HepG2 (cell line): ENCODE results near the gene FAM168A. TPM values are rescaled to one million over a fixed set of nuclear protein-coding genes. Genes with fewer than 3 reads are reported as not detected.

ENCODE experiments used
- BRCA1 ChIP-seq: sonication (generic); formaldehyde crosslinking; IDR thresholded peaks from 2 replicates; pipeline ENCODE4 v1.4.0; 2020; ENCODE audit warnings: missing genetic modification reagents
- CEBPB ChIP-seq: IDR thresholded peaks from 2 replicates; pipeline ENCODE4 v1.6.1; 2011; ENCODE audit warnings: low read depth, low read length, improper control_type of control experiment, borderline replicate concordance
- HDAC2 ChIP-seq: sonication (generic); formaldehyde crosslinking; IDR thresholded peaks from 2 replicates; pipeline ENCODE4 v1.4.0; 2020; ENCODE audit warnings: missing genetic modification reagents
- HNF4G ChIP-seq, 2 experiments: sonication (generic) in 1 of 2; formaldehyde crosslinking in 1 of 2; IDR thresholded peaks; 2 replicates each; pipeline versions ENCODE4 v1.4.0 to v1.6.1; 2011 to 2020; ENCODE audit warnings: borderline replicate concordance in 2 of 2, low read depth in 2 of 2, mild to moderate bottlenecking in 2 of 2, low read length in 1 of 2, missing genetic modification reagents in 1 of 2, moderate library complexity in 1 of 2
- HOMEZ ChIP-seq: IDR thresholded peaks from 2 replicates; pipeline ENCODE4 v1.6.1; 2016; ENCODE audit warnings: low read depth
- MEIS1 ChIP-seq: sonication (generic); formaldehyde crosslinking; IDR thresholded peaks from 2 replicates; pipeline ENCODE4 v1.9.0; 2021; ENCODE audit warnings: mild to moderate bottlenecking, missing genetic modification reagents, moderate library complexity, borderline replicate concordance
- NRL ChIP-seq: sonication (generic); formaldehyde crosslinking; IDR thresholded peaks from 2 replicates; pipeline ENCODE4 v1.5.0; 2020; ENCODE audit warnings: missing genetic modification reagents, mild to moderate bottlenecking, moderate library complexity, borderline replicate concordance
- PPARG ChIP-seq: conservative IDR thresholded peaks from 2 replicates; pipeline ENCODE4 v1.6.1; 2016; ENCODE audit warnings: missing biosample characterization, missing genetic modification reagents
- SALL1 ChIP-seq: sonication (generic); formaldehyde crosslinking; IDR thresholded peaks from 2 replicates; pipeline ENCODE4 v1.8.0; 2022; ENCODE audit warnings: mild to moderate bottlenecking, missing genetic modification reagents
- THYN1 ChIP-seq: sonication (generic); formaldehyde crosslinking; IDR thresholded peaks from 2 replicates; pipeline ENCODE4 v1.8.1; 2023; ENCODE audit warnings: low read depth, mild to moderate bottlenecking, moderate library complexity, missing genetic modification reagents, borderline replicate concordance
- ZNF280D ChIP-seq: sonication (generic); formaldehyde crosslinking; IDR thresholded peaks from 2 replicates; pipeline ENCODE4 v1.5.1; 2020; ENCODE audit warnings: mild to moderate bottlenecking, missing genetic modification reagents
- ZNF331 ChIP-seq: sonication (generic); formaldehyde crosslinking; IDR thresholded peaks from 2 replicates; pipeline ENCODE4 v1.4.0; 2020; ENCODE audit warnings: missing genetic modification reagents
- ZNF34 ChIP-seq: sonication (generic); formaldehyde crosslinking; IDR thresholded peaks from 2 replicates; pipeline ENCODE4 v1.4.0; 2020; ENCODE audit warnings: mild to moderate bottlenecking, missing genetic modification reagents, borderline replicate concordance
- ZNF343 ChIP-seq: sonication (generic); formaldehyde crosslinking; IDR thresholded peaks from 2 replicates; pipeline ENCODE4 v1.4.0; 2020; ENCODE audit warnings: mild to moderate bottlenecking, missing genetic modification reagents
- ZNF549 ChIP-seq: sonication (generic); formaldehyde crosslinking; IDR thresholded peaks from 2 replicates; pipeline ENCODE4 v1.5.0; 2020; ENCODE audit warnings: missing genetic modification reagents
- ZNF570 ChIP-seq: sonication (generic); formaldehyde crosslinking; IDR thresholded peaks from 2 replicates; pipeline ENCODE4 v1.4.0; 2020; ENCODE audit warnings: mild to moderate bottlenecking, missing genetic modification reagents, borderline replicate concordance
- ZNF572 ChIP-seq: sonication (generic); formaldehyde crosslinking; IDR thresholded peaks from 2 replicates; pipeline ENCODE4 v1.5.1; 2020; ENCODE audit warnings: mild to moderate bottlenecking, missing genetic modification reagents
- ZNF619 ChIP-seq: sonication (generic); formaldehyde crosslinking; IDR thresholded peaks from 2 replicates; pipeline ENCODE4 v1.4.0; 2020; ENCODE audit warnings: mild to moderate bottlenecking, missing genetic modification reagents
- polyA plus RNA-seq, 8 experiments: library from polyadenylated mRNA; depleted of rRNA in 3 of 8; stranded (reverse) in 7 of 8; unstranded in 1 of 8; fragments of >200 nt; fragmentation: Illumina TruSeq in 4 of 8; extraction: Trizol in 4 of 8; gene quantifications; 2 replicates each; pipeline versions ENCODE4 v1.2.1 to v1.2.3, GENCODE V29; 2011 to 2016; ENCODE audit warnings: low read depth in 4 of 8, missing spikeins in 1 of 8, mixed read lengths in 1 of 8; ENCODE audit not compliant: insufficient read depth in 1 of 8
- total RNA-seq, 5 experiments: library from RNA; depleted of rRNA; stranded (reverse); fragments of >200 nt; fragmentation: Illumina TruSeq; extraction: Trizol; gene quantifications; 2 replicates each; pipeline ENCODE4 v1.2.3, GENCODE V29; 2016; ENCODE audit warnings: low read depth in 1 of 5
- TF ChIP-seq, protein P1 (sequence below): sonication (generic); formaldehyde crosslinking; IDR thresholded peaks from 2 replicates; pipeline ENCODE4 v1.9.0; 2021; ENCODE audit warnings: missing genetic modification reagents, borderline replicate concordance
- TF ChIP-seq, protein P2 (sequence below): sonication (generic); formaldehyde crosslinking; IDR thresholded peaks from 2 replicates; pipeline ENCODE4 v1.4.0; 2020; ENCODE audit warnings: missing genetic modification reagents

The FAM168A gene
- total and polyA plus RNA-seq, 2 of the 13 experiments (the other 11 are each of a cell fraction or from before 2014, with no cell fraction given): 13.9 to 15.8 TPM

DNA sequence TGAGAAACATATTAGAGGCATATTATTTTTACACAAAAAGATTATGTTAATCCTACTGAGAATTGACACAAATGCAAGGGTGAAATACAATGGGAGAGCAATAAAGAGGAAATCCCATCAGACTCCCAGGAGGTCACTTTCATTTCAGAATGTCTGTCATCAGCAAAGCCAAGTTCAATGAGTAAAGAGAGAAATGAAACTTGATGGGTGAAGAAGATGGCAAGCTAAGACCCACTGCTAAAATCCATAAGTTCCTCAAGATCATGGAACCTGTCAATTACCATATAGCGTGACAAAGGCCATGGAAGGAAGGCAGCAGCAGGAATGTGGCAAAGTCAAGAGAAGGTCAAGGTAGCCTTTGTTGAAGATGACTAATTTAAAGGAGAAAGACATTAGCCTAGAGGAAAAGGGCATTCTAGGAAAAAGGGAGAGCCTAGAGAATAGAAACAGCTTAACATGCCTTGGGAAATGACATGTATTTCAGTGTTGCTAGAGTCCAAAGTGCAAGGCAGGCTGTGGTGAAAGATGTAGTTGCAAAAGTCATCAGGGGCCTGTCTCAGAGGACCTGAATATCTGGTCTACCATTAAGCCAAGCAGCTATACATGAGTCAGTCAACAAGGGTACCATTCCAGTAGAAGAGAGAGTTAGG lies 43.1 kb downstream of the FAM168A start (continued):
- TF ChIP-seq, protein P1, sequence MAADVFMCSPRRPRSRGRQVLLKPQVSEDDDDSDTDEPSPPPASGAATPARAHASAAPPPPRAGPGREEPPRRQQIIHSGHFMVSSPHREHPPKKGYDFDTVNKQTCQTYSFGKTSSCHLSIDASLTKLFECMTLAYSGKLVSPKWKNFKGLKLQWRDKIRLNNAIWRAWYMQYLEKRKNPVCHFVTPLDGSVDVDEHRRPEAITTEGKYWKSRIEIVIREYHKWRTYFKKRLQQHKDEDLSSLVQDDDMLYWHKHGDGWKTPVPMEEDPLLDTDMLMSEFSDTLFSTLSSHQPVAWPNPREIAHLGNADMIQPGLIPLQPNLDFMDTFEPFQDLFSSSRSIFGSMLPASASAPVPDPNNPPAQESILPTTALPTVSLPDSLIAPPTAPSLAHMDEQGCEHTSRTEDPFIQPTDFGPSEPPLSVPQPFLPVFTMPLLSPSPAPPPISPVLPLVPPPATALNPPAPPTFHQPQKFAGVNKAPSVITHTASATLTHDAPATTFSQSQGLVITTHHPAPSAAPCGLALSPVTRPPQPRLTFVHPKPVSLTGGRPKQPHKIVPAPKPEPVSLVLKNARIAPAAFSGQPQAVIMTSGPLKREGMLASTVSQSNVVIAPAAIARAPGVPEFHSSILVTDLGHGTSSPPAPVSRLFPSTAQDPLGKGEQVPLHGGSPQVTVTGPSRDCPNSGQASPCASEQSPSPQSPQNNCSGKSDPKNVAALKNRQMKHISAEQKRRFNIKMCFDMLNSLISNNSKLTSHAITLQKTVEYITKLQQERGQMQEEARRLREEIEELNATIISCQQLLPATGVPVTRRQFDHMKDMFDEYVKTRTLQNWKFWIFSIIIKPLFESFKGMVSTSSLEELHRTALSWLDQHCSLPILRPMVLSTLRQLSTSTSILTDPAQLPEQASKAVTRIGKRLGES: no peak
- no peak for TF ChIP-seq ZNF280D
- TF ChIP-seq ZNF343 (CRISPR knock-in tag): no peak
- no peak for TF ChIP-seq ZNF34
- TF ChIP-seq HOMEZ: no peak; the same call in 1 of the 2 replicates
- TF ChIP-seq ZNF619: no peak
- no peak for TF ChIP-seq THYN1 (CRISPR knock-in tag)
- peak; percentile 92 for TF ChIP-seq CEBPB
- no peak for TF ChIP-seq ZNF549 (CRISPR knock-in tag)
- TF ChIP-seq MEIS1: no peak
- TF ChIP-seq HDAC2: peak; percentile 48; the same call in 1 of the 2 replicates
- TF ChIP-seq, protein P2, sequence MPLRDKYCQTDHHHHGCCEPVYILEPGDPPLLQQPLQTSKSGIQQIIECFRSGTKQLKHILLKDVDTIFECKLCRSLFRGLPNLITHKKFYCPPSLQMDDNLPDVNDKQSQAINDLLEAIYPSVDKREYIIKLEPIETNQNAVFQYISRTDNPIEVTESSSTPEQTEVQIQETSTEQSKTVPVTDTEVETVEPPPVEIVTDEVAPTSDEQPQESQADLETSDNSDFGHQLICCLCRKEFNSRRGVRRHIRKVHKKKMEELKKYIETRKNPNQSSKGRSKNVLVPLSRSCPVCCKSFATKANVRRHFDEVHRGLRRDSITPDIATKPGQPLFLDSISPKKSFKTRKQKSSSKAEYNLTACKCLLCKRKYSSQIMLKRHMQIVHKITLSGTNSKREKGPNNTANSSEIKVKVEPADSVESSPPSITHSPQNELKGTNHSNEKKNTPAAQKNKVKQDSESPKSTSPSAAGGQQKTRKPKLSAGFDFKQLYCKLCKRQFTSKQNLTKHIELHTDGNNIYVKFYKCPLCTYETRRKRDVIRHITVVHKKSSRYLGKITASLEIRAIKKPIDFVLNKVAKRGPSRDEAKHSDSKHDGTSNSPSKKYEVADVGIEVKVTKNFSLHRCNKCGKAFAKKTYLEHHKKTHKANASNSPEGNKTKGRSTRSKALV: no peak
- TF ChIP-seq HNF4G (IDR thresholded peaks at IDR 0.05; ENCODE audit: borderline replicate concordance, low read depth, low read length): peak; percentile 76
- TF ChIP-seq HNF4G (CRISPR knock-in tag; IDR thresholded peaks at IDR 0.05; ENCODE audit: borderline replicate concordance, low read depth): no peak
- TF ChIP-seq PPARG (CRISPR knock-in tag): peak; percentile 46; the same call in 1 of the 2 replicates
- TF ChIP-seq BRCA1 (CRISPR knock-in tag): no peak
- TF ChIP-seq ZNF570 (CRISPR knock-in tag): no peak
- TF ChIP-seq ZNF331 (CRISPR knock-in tag): no peak
- no peak for TF ChIP-seq NRL (CRISPR knock-in tag)
- no peak; the same call in 1 of the 2 replicates for TF ChIP-seq SALL1 (CRISPR knock-in tag)
- no peak for TF ChIP-seq ZNF572 (CRISPR knock-in tag)
